AG04449 (cell line): ENCODE results near the gene ROBO2.

Experiments used
- CTCF ChIA-PET: fragments of 350-600 bp; formaldehyde crosslinking; extraction: SDS; loops from one replicate; lab custom pipeline; 2021; ENCODE audit warnings: antibody characterized with exemption; lab: Yijun Ruan, JAX
- POLR2A ChIA-PET: fragments of 400-600, 350-600 bp; formaldehyde crosslinking; extraction: SDS; loops from one replicate; lab custom pipeline; 2020; ENCODE audit warnings: antibody characterized with exemption, inconsistent platforms; lab: Yijun Ruan, JAX
- DNase-seq: peaks from one replicate; pipeline ENCODE4 v3.0.0-alpha.2; 2010; ENCODE audit warnings: low read depth, low spot score
- H3K4me3 ChIP-seq: 2 replicates; pipeline ENCODE4 v1.5.1; 2011; ENCODE audit warnings: low read depth, mild to moderate bottlenecking, control low read depth, low read length
- TF ChIP-seq, protein P1 (sequence below): IDR thresholded peaks from one replicate; pipeline ENCODE4 v1.5.1; 2011; ENCODE audit warnings: mild to moderate bottlenecking, moderate library complexity, low read length, control low read depth, inconsistent platforms; ENCODE audit not compliant: insufficient read depth; ENCODE audit errors: missing control alignments

ROBO2 gene

GRCh38 chr3:77042882-77043281 is 3.0 kb downstream of the ROBO2 start:
- TF ChIP-seq, protein P1, sequence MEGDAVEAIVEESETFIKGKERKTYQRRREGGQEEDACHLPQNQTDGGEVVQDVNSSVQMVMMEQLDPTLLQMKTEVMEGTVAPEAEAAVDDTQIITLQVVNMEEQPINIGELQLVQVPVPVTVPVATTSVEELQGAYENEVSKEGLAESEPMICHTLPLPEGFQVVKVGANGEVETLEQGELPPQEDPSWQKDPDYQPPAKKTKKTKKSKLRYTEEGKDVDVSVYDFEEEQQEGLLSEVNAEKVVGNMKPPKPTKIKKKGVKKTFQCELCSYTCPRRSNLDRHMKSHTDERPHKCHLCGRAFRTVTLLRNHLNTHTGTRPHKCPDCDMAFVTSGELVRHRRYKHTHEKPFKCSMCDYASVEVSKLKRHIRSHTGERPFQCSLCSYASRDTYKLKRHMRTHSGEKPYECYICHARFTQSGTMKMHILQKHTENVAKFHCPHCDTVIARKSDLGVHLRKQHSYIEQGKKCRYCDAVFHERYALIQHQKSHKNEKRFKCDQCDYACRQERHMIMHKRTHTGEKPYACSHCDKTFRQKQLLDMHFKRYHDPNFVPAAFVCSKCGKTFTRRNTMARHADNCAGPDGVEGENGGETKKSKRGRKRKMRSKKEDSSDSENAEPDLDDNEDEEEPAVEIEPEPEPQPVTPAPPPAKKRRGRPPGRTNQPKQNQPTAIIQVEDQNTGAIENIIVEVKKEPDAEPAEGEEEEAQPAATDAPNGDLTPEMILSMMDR: no peak
- POLR2A ChIA-PET: no interaction called here
- DNase-seq: no peak
- H3K4me3 ChIP-seq: no peak overlapping the region
- CTCF ChIA-PET: no interaction called here

DNA sequence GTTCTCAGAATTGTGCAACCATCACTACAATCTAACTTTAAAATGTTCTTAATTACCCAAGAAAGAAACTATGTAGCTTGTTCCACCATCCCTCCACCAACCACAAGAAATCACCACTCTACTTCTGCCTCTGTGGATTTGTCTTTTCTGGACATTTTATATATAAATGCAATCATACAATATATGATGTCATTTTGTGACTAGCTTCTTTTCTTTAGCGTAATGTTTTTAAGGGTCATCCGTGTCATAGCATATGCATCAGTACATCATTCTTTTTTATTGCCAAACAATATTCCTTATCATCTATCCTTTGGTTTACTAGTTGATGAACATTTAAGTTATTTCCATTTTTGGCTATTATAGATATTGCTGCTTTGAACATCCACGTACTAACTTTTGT is 5.8 kb downstream of the ROBO2 start:
- no peak overlapping the region for H3K4me3 ChIP-seq
- DNase-seq: no peak
- TF ChIP-seq, protein P1: no peak
- POLR2A ChIA-PET: no interaction called here
- CTCF ChIA-PET: no interaction called here

DNA sequence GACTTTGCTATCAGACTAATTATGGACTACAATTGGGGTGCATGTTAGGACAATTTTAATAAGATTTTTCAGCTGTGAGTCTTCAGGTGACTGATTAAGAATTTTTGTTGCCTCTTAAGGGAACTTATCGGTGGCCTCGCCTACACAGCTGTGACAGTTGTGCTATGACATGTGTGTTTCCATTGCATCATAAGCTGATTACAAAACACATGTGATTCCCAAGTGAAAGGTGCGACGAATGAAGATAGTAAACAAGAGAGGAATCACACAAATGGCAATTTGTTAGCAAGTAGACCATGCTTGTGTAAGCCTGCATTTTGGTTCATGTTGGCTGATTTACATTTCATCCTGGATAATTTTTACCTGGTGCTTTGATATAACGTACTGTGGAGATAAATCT is 8.3 kb downstream of the ROBO2 start:
- no peak for DNase-seq

GRCh38 chr3:77051591-77051990 is 11.7 kb downstream of the ROBO2 start:
- DNase-seq: no peak
- H3K4me3 ChIP-seq: no peak overlapping the region
- CTCF ChIA-PET: no interaction called here
- POLR2A ChIA-PET: no interaction called here
- TF ChIP-seq, protein P1: no peak

More for the DNA sequence above, 8.3 kb downstream of the ROBO2 start:
- no peak overlapping the region for H3K4me3 ChIP-seq
- CTCF ChIA-PET: interaction anchor here (1.5 kb wide), 1 partner anchor 9 kb away, joined by 4 read pairs; no protein-coding TSS in a partner anchor
- POLR2A ChIA-PET: no interaction called here
- TF ChIP-seq, protein P1: no peak

- ChIA-PET CTCF (no interaction called here), POLR2A (no interaction called here)
- DNase-seq: no peak
- no peak overlapping the region for H3K4me3 ChIP-seq
- TF ChIP-seq, protein P1: no peak
Observed at GRCh38 chr3:77052051-77052501, 12.2 kb downstream of the ROBO2 start.

GRCh38 chr3:77052733-77053670 is 13.1 kb downstream of the ROBO2 start:
- CTCF ChIA-PET: no interaction called here
- POLR2A ChIA-PET: no interaction called here
- DNase-seq: no peak
- TF ChIP-seq, protein P1: no peak
- H3K4me3 ChIP-seq: no peak overlapping the region
